ENCODE data around the gene EMILIN3.

EMILIN3 gene

GRCh38 chr20:41364967-41365765, 1.5 kb downstream of the EMILIN3 start:
- H3K4me3 ChIP-seq (ENCODE audit: low read depth, low read length), result no peak overlapping the region

GRCh38 chr20:41364236-41364855, 2.3 kb downstream of the EMILIN3 start:
- no peak overlapping the region for H3K4me3 ChIP-seq (ENCODE audit: low read depth, low read length)

- no peak overlapping the region for H3K4me3 ChIP-seq (ENCODE audit: low read depth, low read length)
These were observed 3.0 kb downstream of the EMILIN3 start for GRCh38 chr20:41363601-41364000.

GRCh38 chr20:41362748-41363140, 3.9 kb downstream of the EMILIN3 start:
- H3K4me3 ChIP-seq (ENCODE audit: low read depth, low read length), result no peak overlapping the region

GRCh38 chr20:41361757-41362747, 4.6 kb downstream of the EMILIN3 start:
- H3K4me3 ChIP-seq (ENCODE audit: low read depth, low read length), result no peak overlapping the region

GRCh38 chr20:41360831-41361756, 5.5 kb downstream of the EMILIN3 start:
- H3K4me3 ChIP-seq (ENCODE audit: low read depth, low read length), result no peak overlapping the region

- H3K4me3 ChIP-seq (ENCODE audit: low read depth, low read length), result no peak overlapping the region
These were observed 7.0 kb downstream of the EMILIN3 start for GRCh38 chr20:41359541-41360011.

GRCh38 chr20:41358717-41359116, 7.9 kb downstream of the EMILIN3 start:
- H3K4me3 ChIP-seq (ENCODE audit: low read depth, low read length), result no peak overlapping the region

- no peak overlapping the region for H3K4me3 ChIP-seq (ENCODE audit: low read depth, low read length)
These were observed 8.4 kb downstream of the EMILIN3 start for GRCh38 chr20:41358230-41358629.

GRCh38 chr20:41357424-41358163, 9.0 kb downstream of the EMILIN3 start:
- no peak overlapping the region for H3K4me3 ChIP-seq (ENCODE audit: low read depth, low read length)

- H3K4me3 ChIP-seq (ENCODE audit: low read depth, low read length), result no peak overlapping the region
These were observed 9.7 kb downstream of the EMILIN3 start for GRCh38 chr20:41356951-41357350.

GRCh38 chr20:41355598-41356203, 10.9 kb downstream of the EMILIN3 start:
- H3K4me3 ChIP-seq (ENCODE audit: low read depth, low read length), result no peak overlapping the region

GRCh38 chr20:41355192-41355591, 11.4 kb downstream of the EMILIN3 start:
- no peak overlapping the region for H3K4me3 ChIP-seq (ENCODE audit: low read depth, low read length)

- no peak overlapping the region for H3K4me3 ChIP-seq (ENCODE audit: low read depth, low read length)
These were observed 13.1 kb downstream of the EMILIN3 start for GRCh38 chr20:41353530-41353929.

- H3K4me3 ChIP-seq (ENCODE audit: low read depth, low read length), result no peak overlapping the region
These were observed 14.0 kb downstream of the EMILIN3 start for GRCh38 chr20:41352666-41353065.

- no peak overlapping the region for H3K4me3 ChIP-seq (ENCODE audit: low read depth, low read length)
These were observed 14.5 kb downstream of the EMILIN3 start for GRCh38 chr20:41352106-41352505.

- H3K4me3 ChIP-seq (ENCODE audit: low read depth, low read length), result no peak overlapping the region
These were observed 16.1 kb downstream of the EMILIN3 start for GRCh38 chr20:41350408-41350962.

- H3K4me3 ChIP-seq (ENCODE audit: low read depth, low read length), result no peak overlapping the region
These were observed 16.7 kb downstream of the EMILIN3 start for GRCh38 chr20:41349943-41350342.

GRCh38 chr20:41349266-41349665, 17.4 kb downstream of the EMILIN3 start:
- H3K4me3 ChIP-seq (ENCODE audit: low read depth, low read length), result no peak overlapping the region
